Raji (cell line): ENCODE measurements around the gene SLC39A5.

ENCODE experiments used
- POLR2A ChIP-seq: IDR thresholded peaks from 2 replicates; pipeline ENCODE4 v1.6.1; 2011; ENCODE audit warnings: low read depth, low read length, control low read depth; ENCODE audit not compliant: insufficient read depth

SLC39A5 gene

GRCh38 chr12:56286044-56286830 lies 56.4 kb downstream of the SLC39A5 start:
- no peak for TF ChIP-seq POLR2A
